Ectodermal cell (in vitro differentiated cells): ENCODE results near the gene RPS19BP1.

ENCODE experiments used
- H3K27ac ChIP-seq: 2 replicates; pipeline ENCODE4 v1.7.0; 2013; ENCODE audit warnings: mild to moderate bottlenecking, low read depth, low read length; ENCODE audit not compliant: insufficient read depth, poor library complexity, severe bottlenecking
- H3K27me3 ChIP-seq: 2 replicates; pipeline ENCODE4 v1.7.0; 2013; ENCODE audit warnings: mild to moderate bottlenecking, low read length; ENCODE audit not compliant: insufficient read depth, control insufficient read depth, poor library complexity, severe bottlenecking
- H3K36me3 ChIP-seq: one replicate; pipeline ENCODE4 v1.7.0; 2013; ENCODE audit warnings: low read length; ENCODE audit not compliant: control insufficient read depth, insufficient read depth
- H3K4me1 ChIP-seq: one replicate; pipeline ENCODE4 v1.7.0; 2013; ENCODE audit warnings: low read length; ENCODE audit not compliant: control insufficient read depth, insufficient read depth
- H3K4me3 ChIP-seq: 2 replicates; pipeline ENCODE4 v1.7.0; 2013; ENCODE audit warnings: low read depth, low read length, control low read depth; ENCODE audit not compliant: insufficient read depth
- H3K9me3 ChIP-seq: 2 replicates; pipeline ENCODE4 v1.7.0; 2013; ENCODE audit warnings: mild to moderate bottlenecking, low read length, moderate library complexity; ENCODE audit not compliant: control insufficient read depth
- whole genome bisulfite sequencing, 2 experiments: methylation state at CpG; one replicate each; pipeline ENCODE4 v1.1.7; 2013; ENCODE audit warnings: missing lambda C conversion rate in 2 of 2; 5-methylcytosine and 5-hydroxymethylcytosine counted together

Gene RPS19BP1

GRCh38 chr22:39543095-39543494, 10.5 kb upstream of the RPS19BP1 start:
- Histone ChIP-seq H3K4me1 (no peaks in the 10 kb centered on the region), H3K36me3 (no peaks in the 10 kb centered on the region), H3K27ac (no peak overlapping the region), H3K9me3 (no peaks in the 10 kb centered on the region), H3K4me3 (no peak overlapping the region), H3K27me3 (peaks cover 37% of the 10 kb centered on the region)
- 34 to 42% methylated on average over 8 to 11 of the region's 11 CpGs for WGBS, 2 experiments

- 30% methylated on average over 2 of the region's 2 CpGs; no CpG with 5 or more reads in 1 of the 2 experiments for WGBS, 2 experiments
- Histone ChIP-seq H3K27me3 (no peaks in the 10 kb centered on the region), H3K27ac (no peak overlapping the region), H3K4me1 (peaks cover 13% of the 10 kb centered on the region), H3K9me3 (no peaks in the 10 kb centered on the region), H3K36me3 (no peaks in the 10 kb centered on the region), H3K4me3 (no peak overlapping the region)
Observed at GRCh38 chr22:39537975-39538374, 5.4 kb upstream of the RPS19BP1 start.

GRCh38 chr22:39536711-39537110, 4.2 kb upstream of the RPS19BP1 start:
- 89 to 91% methylated on average over 8 of the region's 8 CpGs for WGBS, 2 experiments
- no peaks in the 10 kb centered on the region for H3K36me3 ChIP-seq
- H3K27me3 ChIP-seq, result no peaks in the 10 kb centered on the region
- no peak overlapping the region for H3K4me3 ChIP-seq
- H3K4me1 ChIP-seq, result peaks cover 15% of the 10 kb centered on the region
- no peak overlapping the region for H3K27ac ChIP-seq
- H3K9me3 ChIP-seq, result no peaks in the 10 kb centered on the region

- H3K27ac ChIP-seq, result no peak overlapping the region
- WGBS, 2 experiments, result 93 to 94% methylated on average over 15 of the region's 15 CpGs
- H3K4me3 ChIP-seq, result no peak overlapping the region
- H3K27me3 ChIP-seq, result no peaks in the 10 kb centered on the region
- peaks cover 23% of the 10 kb centered on the region for H3K4me1 ChIP-seq
- H3K9me3 ChIP-seq, result no peaks in the 10 kb centered on the region
- peaks cover 5% of the 10 kb centered on the region for H3K36me3 ChIP-seq
Observed at GRCh38 chr22:39535831-39536449, 3.4 kb upstream of the RPS19BP1 start.

- Histone ChIP-seq H3K4me1 (peaks cover 24% of the 10 kb centered on the region), H3K27ac (no peak overlapping the region), H3K36me3 (peaks cover 6% of the 10 kb centered on the region), H3K27me3 (no peaks in the 10 kb centered on the region), H3K4me3 (no peak overlapping the region), H3K9me3 (no peaks in the 10 kb centered on the region)
- 58% methylated on average over 13 of the region's 13 CpGs for WGBS, 2 experiments
Observed at GRCh38 chr22:39535357-39535725, 2.8 kb upstream of the RPS19BP1 start.

GRCh38 chr22:39534591-39535356, 2.2 kb upstream of the RPS19BP1 start:
- 12 to 13% methylated on average over 41 of the region's 41 CpGs for WGBS, 2 experiments
- Histone ChIP-seq H3K4me1 (peaks cover 24% of the 10 kb centered on the region), H3K4me3 (peak overlapping the region; percentile 4), H3K36me3 (peaks cover 6% of the 10 kb centered on the region), H3K9me3 (no peaks in the 10 kb centered on the region), H3K27ac (no peak overlapping the region), H3K27me3 (no peaks in the 10 kb centered on the region)

GRCh38 chr22:39534092-39534506, 1.6 kb upstream of the RPS19BP1 start:
- Histone ChIP-seq H3K36me3 (peaks cover 6% of the 10 kb centered on the region), H3K27me3 (no peaks in the 10 kb centered on the region), H3K4me3 (no peak overlapping the region), H3K9me3 (no peaks in the 10 kb centered on the region), H3K27ac (no peak overlapping the region), H3K4me1 (peaks cover 24% of the 10 kb centered on the region)
- WGBS, 2 experiments, result 87 to 89% methylated on average over 12 of the region's 12 CpGs

GRCh38 chr22:39530692-39531331, 1.7 kb downstream of the RPS19BP1 start:
- H3K9me3 ChIP-seq, result no peaks in the 10 kb centered on the region
- 77% methylated on average over 9 of the region's 9 CpGs for whole genome bisulfite sequencing, 2 experiments
- peaks cover 29% of the 10 kb centered on the region for H3K4me1 ChIP-seq
- no peaks in the 10 kb centered on the region for H3K27me3 ChIP-seq
- no peak overlapping the region for H3K27ac ChIP-seq
- no peak overlapping the region for H3K4me3 ChIP-seq
- H3K36me3 ChIP-seq, result peaks cover 6% of the 10 kb centered on the region

GRCh38 chr22:39530116-39530515, 2.4 kb downstream of the RPS19BP1 start:
- Histone ChIP-seq H3K4me1 (peaks cover 25% of the 10 kb centered on the region), H3K4me3 (no peak overlapping the region), H3K27me3 (no peaks in the 10 kb centered on the region), H3K9me3 (no peaks in the 10 kb centered on the region), H3K27ac (no peak overlapping the region), H3K36me3 (peaks cover 10% of the 10 kb centered on the region)
- 90 to 97% methylated on average over 6 of the region's 6 CpGs for WGBS, 2 experiments

- H3K4me1 ChIP-seq, result peaks cover 19% of the 10 kb centered on the region
- no peak overlapping the region for H3K27ac ChIP-seq
- no peaks in the 10 kb centered on the region for H3K9me3 ChIP-seq
- H3K36me3 ChIP-seq, result peaks cover 13% of the 10 kb centered on the region
- 76% methylated on average over 17 of the region's 17 CpGs for WGBS, 2 experiments
- H3K4me3 ChIP-seq, result no peak overlapping the region
- no peaks in the 10 kb centered on the region for H3K27me3 ChIP-seq
Observed at GRCh38 chr22:39529487-39529851, 3.1 kb downstream of the RPS19BP1 start.
